Activated CD4-positive, CD25-positive, alpha-beta regulatory T cell treated with anti-CD3 and anti-CD28 coated beads, Interleukin-2, amount 50 U/mL, for 72 hours (primary cell): ENCODE data around the gene MARVELD1.
"Not testable (repeated sequence)": the region's sequence is repeated elsewhere in the genome, so short reads cannot be mapped to it uniquely, and the experiment has no call there.

Experiments used
- DNase-seq: peaks from one replicate; pipeline ENCODE4 v3.0.0; 2021

MARVELD1 gene

GRCh38 chr10:97698072-97698655 is 15.4 kb upstream of the MARVELD1 start:
- not testable (repeated sequence) for DNase-seq

- no peak for DNase-seq
Observed at GRCh38 chr10:97701438-97702069, 12.0 kb upstream of the MARVELD1 start.

- DNase-seq: no peak
Observed at GRCh38 chr10:97703398-97704067, 10.0 kb upstream of the MARVELD1 start.

- DNase-seq: no peak
Observed at GRCh38 chr10:97704341-97704740, 9.2 kb upstream of the MARVELD1 start.

- no peak for DNase-seq
Observed at GRCh38 chr10:97705006-97705670, 8.4 kb upstream of the MARVELD1 start.

GRCh38 chr10:97707134-97707861 is 6.2 kb upstream of the MARVELD1 start:
- no peak for DNase-seq

- no peak for DNase-seq
Observed at GRCh38 chr10:97708167-97708566, 5.4 kb upstream of the MARVELD1 start.

GRCh38 chr10:97708976-97709946 is 4.3 kb upstream of the MARVELD1 start:
- DNase-seq: no peak

GRCh38 chr10:97711640-97712572 is 1.6 kb upstream of the MARVELD1 start:
- no peak for DNase-seq

- peak; percentile 56 for DNase-seq
Observed at GRCh38 chr10:97713826-97714400, 383 bp downstream of the MARVELD1 start.

GRCh38 chr10:97714401-97715258 is 1.1 kb downstream of the MARVELD1 start:
- DNase-seq: no peak

- no peak for DNase-seq
Observed at GRCh38 chr10:97715259-97715874, 1.8 kb downstream of the MARVELD1 start.

- no peak for DNase-seq
Observed at GRCh38 chr10:97717627-97718026, 4.1 kb downstream of the MARVELD1 start.

- DNase-seq: no peak
Observed at GRCh38 chr10:97718178-97718577, 4.6 kb downstream of the MARVELD1 start.

- DNase-seq: no peak
Observed at GRCh38 chr10:97718659-97719142, 5.2 kb downstream of the MARVELD1 start.

- no peak for DNase-seq
Observed at GRCh38 chr10:97719602-97720001, 6.1 kb downstream of the MARVELD1 start.

GRCh38 chr10:97721871-97722780 is 8.6 kb downstream of the MARVELD1 start:
- no peak for DNase-seq

GRCh38 chr10:97723001-97723400 is 9.5 kb downstream of the MARVELD1 start:
- DNase-seq: no peak
